GM10248 (cell line): Measurements from ENCODE around the gene F11.

ENCODE experiments used
- CTCF ChIA-PET: fragments of 300-600 bp; sonication (Branson Sonifier 250); formaldehyde crosslinking; extraction: SDS; loops from one replicate; lab custom pipeline; 2021; ENCODE audit warnings: antibody characterized with exemption; lab: Yijun Ruan, JAX
- POLR2A ChIA-PET: fragments of 350-650 bp; sonication (Branson Sonifier 250); formaldehyde crosslinking; extraction: SDS; loops from one replicate; lab custom pipeline; 2020; ENCODE audit warnings: antibody characterized with exemption; lab: Yijun Ruan, JAX
- DNase-seq: peaks from one replicate; pipeline ENCODE4 v3.0.0; 2012; ENCODE audit errors: extremely low spot score
- CTCF ChIP-seq: IDR thresholded peaks from 2 replicates; pipeline ENCODE4 v1.5.1; 2012; ENCODE audit warnings: mild to moderate bottlenecking, low read depth; ENCODE audit errors: extremely low read depth, missing control alignments, control extremely low read depth

The F11 gene

GRCh38 chr4:186285147-186285546 lies 19.2 kb downstream of the F11 start:
- no peak for TF ChIP-seq CTCF
- POLR2A ChIA-PET: no interaction called here
- no peak for DNase-seq
- CTCF ChIA-PET: interaction anchor here (0.6 kb wide), 1 partner anchor 11 kb away, joined by 3 read pairs; no protein-coding TSS in a partner anchor

GRCh38 chr4:186286581-186286980 lies 20.6 kb downstream of the F11 start:
- CTCF ChIA-PET: no interaction called here
- DNase-seq: no peak
- TF ChIP-seq CTCF: no peak
- POLR2A ChIA-PET: no interaction called here

- no peak for TF ChIP-seq CTCF
- CTCF ChIA-PET: interaction anchor here (2.1 kb wide), 1 partner anchor 296 kb away, joined by 10 read pairs; no protein-coding TSS in a partner anchor
- POLR2A ChIA-PET: no interaction called here
- DNase-seq: no peak
These were observed 25.4 kb downstream of the F11 start for GRCh38 chr4:186291256-186291890.

GRCh38 chr4:186294160-186294559 lies 28.2 kb downstream of the F11 start:
- CTCF ChIA-PET: interaction anchor here (2.4 kb wide), 1 partner anchor 11 kb away, joined by 7 read pairs; no protein-coding TSS in a partner anchor
- POLR2A ChIA-PET: no interaction called here
- no peak for TF ChIP-seq CTCF
- no peak for DNase-seq

- POLR2A ChIA-PET: no interaction called here
These were observed 30.5 kb downstream of the F11 start for GRCh38 chr4:186296481-186296880.

More at GRCh38 chr4:186296481-186296880, 30.5 kb downstream of the F11 start:
- TF ChIP-seq CTCF: no peak
- CTCF ChIA-PET: interaction anchor here (0.7 to 2.7 kb wide), 4 partner anchors 9 to 292 kb away, joined by 3 to 26 read pairs (median 5); no protein-coding TSS in a partner anchor
- no peak for DNase-seq
